ENCODE data around the gene KRT72.

- TF ChIP-seq, protein P1, sequence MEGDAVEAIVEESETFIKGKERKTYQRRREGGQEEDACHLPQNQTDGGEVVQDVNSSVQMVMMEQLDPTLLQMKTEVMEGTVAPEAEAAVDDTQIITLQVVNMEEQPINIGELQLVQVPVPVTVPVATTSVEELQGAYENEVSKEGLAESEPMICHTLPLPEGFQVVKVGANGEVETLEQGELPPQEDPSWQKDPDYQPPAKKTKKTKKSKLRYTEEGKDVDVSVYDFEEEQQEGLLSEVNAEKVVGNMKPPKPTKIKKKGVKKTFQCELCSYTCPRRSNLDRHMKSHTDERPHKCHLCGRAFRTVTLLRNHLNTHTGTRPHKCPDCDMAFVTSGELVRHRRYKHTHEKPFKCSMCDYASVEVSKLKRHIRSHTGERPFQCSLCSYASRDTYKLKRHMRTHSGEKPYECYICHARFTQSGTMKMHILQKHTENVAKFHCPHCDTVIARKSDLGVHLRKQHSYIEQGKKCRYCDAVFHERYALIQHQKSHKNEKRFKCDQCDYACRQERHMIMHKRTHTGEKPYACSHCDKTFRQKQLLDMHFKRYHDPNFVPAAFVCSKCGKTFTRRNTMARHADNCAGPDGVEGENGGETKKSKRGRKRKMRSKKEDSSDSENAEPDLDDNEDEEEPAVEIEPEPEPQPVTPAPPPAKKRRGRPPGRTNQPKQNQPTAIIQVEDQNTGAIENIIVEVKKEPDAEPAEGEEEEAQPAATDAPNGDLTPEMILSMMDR (optimal IDR thresholded peaks at IDR 0.05 in 1 of 3, IDR thresholded peaks at IDR 0.05 in 1 of 3, conservative IDR thresholded peaks at IDR 0.05 in 1 of 3; ENCODE audit: extremely low read depth in 1 of 3, insufficient read depth in 2 of 3, low read length in 3 of 3) = no peak
- no peak for TF ChIP-seq EZH2 (IDR thresholded peaks at IDR 0.05; ENCODE audit: low read length)
Observed at GRCh38 chr12:52539821-52540173, 61.5 kb downstream of the KRT72 start.

Data from keratinocyte (primary cell).